ENCODE results near the gene NR2F1.

The NR2F1 gene

DNA sequence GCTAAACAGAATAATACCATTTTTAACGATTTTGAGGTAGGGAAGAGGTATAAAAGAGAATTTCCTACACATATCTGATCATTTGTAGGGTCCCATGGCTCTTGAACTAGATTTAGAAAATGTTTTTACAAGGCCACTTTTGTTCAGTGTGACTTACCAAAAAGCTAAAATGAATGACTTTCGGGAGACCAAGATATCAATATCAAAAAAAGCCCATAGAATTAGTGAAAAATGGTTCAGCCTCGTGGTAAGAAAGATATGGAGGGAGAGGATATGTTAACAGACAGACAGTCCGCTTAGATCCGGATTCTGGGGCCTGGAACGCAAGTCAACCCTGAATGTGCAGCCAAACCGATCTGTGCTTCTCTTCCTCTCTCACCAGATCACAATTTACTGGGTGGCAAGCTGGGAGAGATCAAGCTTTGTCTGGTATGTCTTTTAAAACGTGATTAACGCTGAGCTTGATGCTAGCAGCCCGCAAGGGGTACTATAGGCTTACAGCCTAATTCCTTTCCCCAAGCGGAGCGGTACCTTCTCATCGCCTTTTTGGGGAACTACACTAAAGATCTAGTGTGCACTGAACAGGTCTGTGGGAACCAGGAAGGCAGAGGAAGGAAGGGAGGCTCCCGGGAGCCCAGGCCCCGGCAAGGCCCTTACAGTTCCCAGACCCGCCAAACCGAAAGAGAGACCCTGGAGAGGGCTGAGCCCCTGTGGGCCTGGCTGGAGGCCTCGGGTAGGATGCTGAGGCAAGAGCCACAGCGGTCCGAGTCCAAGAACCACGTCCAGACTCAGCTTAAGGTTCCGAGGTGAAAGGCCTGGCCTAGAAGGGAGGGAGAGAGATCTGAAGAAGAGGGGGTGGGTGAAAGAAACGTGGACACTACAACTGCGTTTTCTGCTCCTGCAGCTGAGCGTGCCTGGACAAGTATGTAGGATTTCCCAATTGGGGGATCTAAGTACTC is 4.9 kb upstream of the NR2F1 start:
- no peak for DNase-seq (ENCODE audit: low read depth in 3 of 3)

DNA sequence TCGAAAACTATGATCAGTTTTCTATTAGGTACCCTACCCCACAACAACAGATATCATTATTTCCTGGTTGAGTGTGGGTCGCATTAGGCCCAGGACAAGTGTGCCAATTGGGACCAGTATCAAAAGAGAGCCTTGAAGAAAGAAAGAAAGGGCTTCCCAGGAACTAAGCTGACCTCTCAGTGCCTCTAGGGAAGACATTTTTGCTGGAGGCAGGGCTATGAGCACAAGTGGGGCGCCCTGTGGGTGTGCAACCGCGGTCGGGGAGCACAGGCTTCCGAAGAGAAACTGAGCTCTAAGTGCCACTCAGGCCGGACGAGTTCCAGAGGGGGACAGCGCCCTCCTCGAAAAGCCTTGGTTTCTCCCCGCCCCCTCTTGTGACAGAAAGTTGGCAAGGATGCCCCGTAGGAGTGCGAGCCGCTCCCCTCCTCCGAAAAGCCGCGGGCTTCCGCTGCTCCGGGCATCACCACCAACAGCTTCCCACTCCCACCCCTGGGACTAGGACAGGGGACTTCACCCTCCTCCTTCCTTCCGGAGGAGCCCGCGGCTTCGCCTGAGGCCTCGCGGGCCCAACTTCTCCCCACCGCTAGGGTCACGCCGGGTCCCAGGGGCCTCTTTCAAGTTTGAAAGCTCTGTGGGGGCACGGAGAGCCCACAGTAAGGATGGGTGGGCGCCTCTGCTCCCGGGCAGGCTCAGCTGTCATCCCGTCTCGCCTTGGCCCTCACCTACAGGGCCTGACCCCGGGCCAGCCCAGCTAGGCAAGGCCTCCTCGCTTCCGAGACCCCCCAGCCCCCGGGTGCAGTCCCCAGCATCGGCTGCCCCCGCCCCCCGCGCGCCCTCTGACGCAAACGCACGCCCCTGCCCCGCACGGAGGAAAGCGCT is 4.0 kb upstream of the NR2F1 start:
- DNase-seq (ENCODE audit: low read depth in 3 of 3): no peak

DNA sequence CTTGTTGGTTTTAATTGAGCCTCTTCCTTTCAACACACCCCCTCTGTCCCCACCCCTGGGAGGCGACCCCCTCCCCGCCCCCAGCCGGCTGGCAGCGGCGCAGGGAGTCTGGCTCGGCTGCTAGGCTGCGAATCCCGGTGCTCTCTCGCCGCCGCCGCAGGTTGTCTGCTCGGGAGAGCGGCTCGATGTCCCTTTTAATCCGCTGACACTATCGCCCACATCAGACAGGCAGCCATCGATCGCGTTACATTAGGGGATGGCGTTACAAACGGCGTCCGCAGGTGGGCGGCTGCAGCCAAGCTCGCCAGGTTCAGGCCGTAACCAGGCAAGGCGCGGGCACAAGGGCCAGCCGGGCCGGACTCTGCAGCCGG is 3.3 kb upstream of the NR2F1 start:
- DNase-seq (ENCODE audit: low read depth in 3 of 3): no peak

DNA sequence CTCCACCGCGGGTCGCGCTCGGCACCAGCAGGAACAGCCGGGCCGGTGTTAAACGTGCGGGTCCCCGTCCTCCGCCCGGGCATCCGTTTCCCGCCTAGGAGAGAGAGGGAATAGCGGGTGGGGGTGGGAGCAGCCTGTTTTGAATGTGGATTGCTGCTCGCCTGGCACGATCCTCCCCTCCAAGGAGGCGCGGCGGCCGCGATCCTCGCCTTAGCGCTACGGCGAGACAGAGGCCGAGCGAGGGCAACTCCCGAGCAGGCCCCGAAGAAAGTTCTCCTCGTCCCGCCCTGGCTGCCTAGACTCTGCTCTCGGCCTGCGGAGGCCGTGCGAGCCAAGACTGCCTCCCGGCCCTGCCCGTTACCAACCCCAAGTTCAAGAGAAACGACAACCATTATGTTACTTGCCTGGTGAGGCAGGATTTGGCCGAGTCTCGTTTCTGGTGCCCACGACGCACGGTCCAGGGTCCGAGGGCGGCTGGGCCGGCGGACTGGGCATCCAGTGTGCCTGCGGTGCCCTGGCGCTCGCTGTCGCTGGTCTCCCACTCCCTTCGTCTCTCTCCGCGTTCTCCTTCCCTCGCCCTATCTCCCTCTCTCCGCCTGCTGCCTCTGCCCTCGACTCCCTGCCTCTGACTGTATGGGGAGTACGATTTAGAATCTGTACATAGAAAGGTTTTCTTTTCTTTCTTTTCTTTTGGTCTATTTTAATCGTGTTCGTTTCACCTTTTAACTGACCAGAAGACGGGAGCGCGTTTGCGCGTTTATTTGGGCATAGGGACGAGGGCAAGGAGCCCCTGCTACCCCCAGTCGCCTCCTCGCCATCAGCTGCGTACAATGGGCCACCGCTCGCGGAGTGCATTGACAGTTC is 2.7 kb upstream of the NR2F1 start:
- DNase-seq (ENCODE audit: low read depth in 3 of 3): no peak

DNA sequence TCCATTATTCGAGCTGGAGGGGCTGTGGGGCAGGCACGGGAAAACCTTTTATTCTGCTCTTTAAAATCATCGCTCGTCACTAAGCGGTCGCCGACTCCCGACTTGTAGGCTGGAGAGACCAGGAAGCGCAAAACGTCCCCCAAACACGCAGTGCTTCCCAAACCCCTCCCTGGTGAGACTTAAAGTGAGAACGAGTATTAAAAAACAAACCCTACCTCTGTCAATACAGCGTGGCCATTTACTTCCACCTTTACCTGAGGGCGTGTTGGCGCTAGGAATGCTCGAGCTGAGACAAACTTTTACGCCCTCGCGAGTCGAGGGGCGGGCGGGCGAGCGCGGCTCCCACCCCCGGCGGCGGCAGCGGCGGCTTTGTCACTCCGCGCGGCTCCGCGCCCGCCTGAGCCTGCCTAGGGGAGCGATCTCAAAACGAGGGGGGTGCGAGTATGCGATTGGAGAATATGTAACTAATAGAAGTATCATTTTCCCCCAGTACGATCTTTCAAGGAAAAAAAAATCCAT is 2.0 kb upstream of the NR2F1 start, which contains the start of gene NR2F1-AS1:
NR2F1-AS1 (minus strand) TSS at position 293 of the 519 bp plus-strand sequence.
- peak in 1 of 3 experiments; percentile 26 for DNase-seq (ENCODE audit: low read depth in 3 of 3)

DNA sequence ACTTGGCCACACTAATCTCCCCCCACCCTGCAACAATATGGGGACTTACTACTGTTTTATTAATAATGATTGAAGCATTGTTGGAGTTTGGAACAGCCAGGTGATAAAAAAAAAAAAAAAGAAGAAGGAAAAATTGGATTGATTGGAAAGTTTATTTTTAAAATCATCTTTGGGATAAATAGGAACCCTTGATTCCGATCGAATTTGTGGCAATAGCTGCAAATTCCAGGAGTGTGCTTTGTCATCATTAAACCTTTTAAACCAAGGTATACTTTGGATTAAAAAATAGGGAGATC is 907 bp upstream of the NR2F1 start:
- DNase-seq (ENCODE audit: low read depth in 3 of 3): no peak

DNA sequence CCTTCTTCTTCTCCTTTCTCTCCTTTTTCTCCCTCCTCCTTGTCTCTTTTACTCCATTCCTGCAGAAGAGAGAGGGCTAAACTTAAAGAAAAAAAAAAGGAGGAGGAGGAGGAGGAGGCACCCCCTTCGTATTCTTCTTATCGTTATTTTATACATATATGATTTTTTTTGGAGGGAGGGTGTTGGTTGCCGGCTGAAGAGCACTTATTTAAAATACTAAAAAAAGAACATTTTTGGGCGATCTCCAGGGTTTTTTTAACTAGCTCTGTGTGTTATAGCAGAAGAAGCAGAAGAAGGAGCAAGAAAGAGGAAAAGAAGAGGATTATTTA is 381 bp downstream of the NR2F1 start:
- no peak for DNase-seq (ENCODE audit: low read depth in 3 of 3)

DNA sequence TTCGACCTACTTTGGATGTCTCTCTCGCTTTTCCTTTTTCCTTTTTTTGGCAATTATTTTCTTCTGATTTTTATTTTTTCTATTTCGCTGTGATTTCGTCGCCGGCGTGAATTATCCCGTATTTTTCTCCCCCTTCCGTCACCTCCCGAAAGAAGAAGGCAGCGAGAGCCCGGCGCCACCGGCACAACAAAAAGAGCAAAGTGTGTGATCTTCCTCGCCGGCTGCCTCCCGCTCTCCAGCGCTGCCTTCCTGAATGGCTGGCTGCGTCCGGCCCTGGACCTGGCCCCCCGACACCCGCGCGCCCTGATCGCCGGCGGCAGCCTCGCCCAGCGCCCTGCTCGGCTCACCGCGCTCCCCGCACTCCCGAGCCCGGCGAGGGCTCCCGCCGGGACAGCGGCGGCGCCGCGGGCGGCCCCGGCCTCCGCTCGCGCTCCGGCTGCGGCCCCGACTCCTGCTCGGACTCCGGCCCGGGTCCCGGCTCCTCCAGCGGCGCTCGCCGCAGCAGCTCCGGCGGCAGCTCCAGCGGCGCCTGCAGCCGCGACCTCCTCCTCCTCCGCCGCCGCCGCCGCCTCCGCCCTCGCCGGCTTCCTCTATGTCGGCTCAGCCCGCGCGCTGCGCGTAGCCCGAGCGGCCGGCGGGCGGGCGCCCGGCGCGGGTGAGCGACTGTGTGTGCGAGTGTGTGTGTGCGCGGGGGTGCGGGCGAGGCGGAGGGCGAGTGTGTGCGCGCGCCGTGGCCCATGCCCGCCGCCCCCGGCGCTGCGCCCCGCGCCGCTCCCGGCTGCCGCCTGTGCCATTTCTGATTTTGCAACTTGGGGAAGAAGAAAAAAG is 960 bp downstream of the NR2F1 start:
- DNase-seq (ENCODE audit: low read depth in 3 of 3): no peak

DNA sequence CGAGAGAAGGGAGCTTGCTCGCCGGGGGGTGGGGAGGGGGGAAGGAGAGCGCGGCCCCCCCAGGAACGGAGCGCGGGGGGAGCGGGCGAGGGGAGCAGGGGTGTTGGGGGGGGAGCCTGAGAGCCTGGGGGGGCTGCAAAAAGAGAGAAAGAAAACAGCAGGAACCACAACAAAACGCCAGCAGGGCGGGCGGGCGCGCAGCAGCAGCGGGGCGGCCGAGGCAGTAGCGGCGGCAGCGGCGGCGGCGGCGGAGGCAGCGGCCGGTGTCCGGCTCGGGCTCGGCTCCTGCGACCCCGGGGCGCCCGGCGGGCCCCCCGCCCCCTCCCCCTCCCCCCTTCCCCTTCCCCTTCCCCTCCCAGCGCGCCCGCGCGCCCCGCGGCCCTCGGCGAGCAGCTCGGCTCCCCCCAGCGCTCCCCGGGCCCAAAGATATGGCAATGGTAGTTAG is 1.6 kb downstream of the NR2F1 start:
- no peak for DNase-seq (ENCODE audit: low read depth in 3 of 3)

DNA sequence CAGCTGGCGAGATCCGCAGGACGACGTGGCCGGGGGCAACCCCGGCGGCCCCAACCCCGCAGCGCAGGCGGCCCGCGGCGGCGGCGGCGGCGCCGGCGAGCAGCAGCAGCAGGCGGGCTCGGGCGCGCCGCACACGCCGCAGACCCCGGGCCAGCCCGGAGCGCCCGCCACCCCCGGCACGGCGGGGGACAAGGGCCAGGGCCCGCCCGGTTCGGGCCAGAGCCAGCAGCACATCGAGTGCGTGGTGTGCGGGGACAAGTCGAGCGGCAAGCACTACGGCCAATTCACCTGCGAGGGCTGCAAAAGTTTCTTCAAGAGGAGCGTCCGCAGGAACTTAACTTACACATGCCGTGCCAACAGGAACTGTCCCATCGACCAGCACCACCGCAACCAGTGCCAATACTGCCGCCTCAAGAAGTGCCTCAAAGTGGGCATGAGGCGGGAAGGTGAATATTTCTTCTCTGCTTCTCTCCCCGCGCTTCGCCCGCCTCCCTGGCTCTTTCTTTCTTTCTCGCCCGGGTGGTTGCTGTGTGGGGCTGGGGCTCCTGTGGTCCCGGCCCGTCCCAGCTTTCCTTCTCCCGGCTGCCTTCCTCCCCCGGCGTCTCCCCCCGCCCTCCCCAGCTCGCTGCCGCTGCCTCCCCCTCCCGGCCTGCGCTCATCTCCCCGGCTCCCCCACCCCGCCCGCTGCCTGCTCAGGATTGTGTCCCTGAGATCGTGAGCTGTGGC is 2.2 kb downstream of the NR2F1 start:
- no peak for DNase-seq (ENCODE audit: low read depth in 3 of 3)

DNA sequence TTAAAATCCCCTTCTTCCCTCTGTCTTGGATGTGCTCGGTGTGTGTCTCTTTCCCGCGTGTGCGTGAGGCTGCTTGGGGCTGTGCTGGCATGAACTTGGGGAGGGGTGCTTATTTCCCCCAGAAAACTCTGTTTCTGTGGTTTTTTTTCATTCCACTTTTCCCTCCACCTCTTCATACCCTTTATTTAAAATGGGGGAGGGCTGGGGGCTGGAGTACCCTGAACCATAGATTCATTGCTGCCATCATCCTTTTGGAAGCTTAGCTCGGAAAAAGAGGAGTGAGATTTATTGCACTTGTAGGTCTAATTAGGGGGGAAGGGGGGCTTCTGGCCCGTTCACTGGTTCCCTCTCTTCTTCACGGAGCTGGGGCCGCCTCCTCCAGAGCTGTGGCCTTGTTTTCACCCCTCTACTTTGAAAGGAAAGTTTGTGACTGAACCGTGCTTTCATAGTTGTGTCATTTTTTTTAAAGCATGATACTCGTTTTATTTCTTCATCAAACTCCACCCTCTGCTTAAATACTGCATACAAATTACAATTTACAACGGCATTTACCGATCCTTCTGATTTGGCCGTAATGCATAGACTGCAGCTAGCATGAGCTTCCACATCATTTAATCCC is 2.9 kb downstream of the NR2F1 start:
- DNase-seq (ENCODE audit: low read depth in 3 of 3): no peak

DNA sequence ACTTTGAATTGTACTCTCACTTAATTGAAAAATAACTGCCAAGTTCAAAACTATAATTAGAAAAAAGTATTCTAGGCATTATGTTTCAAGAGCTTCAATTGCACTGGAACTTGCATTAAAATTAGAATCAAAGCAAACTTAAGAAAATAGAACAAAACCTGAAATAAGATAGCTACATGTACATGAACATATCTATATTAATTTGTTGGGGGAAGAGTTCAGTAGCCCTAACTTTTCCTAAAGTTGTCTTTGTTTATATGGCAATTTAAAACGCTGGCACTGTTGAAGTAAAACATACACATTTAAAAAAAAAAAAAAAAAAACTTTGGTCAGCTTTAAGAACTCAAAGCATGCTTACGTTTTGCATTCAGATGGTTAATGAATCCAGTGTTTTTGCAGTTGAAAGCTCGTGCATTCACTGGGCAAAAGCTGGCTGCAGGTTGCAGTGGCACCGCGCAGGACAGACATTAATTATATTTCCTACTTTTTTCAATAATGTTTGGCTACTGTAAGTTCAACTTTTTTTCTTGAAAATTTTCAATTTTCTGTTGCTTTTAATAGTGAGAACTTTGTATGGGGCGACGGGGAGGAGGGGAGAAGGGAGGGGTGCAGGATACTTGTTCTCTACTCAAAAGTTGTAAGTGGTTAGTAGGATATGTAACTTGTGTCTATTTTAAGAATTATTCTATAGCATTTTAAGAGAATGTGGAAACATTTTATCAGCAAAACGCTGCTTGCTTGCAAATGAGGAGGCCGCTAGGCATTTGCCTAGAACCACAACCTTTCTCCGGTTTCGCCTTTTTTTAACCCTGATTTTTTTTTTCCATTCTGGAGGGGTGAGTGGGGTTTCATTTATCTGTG is 3.9 kb downstream of the NR2F1 start:
- DNase-seq (ENCODE audit: low read depth in 3 of 3): no peak

DNA sequence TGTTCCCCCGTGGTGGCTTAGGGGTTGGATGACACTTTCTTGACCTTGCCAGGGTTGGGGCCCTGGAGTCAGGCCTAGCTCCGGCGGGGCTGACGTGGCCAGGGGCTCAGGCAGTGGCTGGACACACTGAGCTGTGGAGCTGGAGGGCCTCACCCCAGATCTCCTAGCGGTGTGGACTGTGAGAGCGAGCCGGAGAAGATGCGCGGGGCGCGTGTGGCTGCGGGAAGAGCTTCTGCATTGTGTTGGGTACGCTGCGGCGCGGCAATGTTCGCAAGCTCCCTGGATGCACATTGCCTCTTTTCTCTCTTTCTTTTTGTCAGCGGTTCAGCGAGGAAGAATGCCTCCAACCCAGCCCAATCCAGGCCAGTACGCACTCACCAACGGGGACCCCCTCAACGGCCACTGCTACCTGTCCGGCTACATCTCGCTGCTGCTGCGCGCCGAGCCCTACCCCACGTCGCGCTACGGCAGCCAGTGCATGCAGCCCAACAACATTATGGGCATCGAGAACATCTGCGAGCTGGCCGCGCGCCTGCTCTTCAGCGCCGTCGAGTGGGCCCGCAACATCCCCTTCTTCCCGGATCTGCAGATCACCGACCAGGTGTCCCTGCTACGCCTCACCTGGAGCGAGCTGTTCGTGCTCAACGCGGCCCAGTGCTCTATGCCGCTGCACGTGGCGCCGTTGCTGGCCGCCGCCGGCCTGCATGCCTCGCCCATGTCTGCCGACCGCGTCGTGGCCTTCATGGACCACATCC is 4.8 kb downstream of the NR2F1 start:
- DNase-seq (ENCODE audit: low read depth in 3 of 3): no peak

DNA sequence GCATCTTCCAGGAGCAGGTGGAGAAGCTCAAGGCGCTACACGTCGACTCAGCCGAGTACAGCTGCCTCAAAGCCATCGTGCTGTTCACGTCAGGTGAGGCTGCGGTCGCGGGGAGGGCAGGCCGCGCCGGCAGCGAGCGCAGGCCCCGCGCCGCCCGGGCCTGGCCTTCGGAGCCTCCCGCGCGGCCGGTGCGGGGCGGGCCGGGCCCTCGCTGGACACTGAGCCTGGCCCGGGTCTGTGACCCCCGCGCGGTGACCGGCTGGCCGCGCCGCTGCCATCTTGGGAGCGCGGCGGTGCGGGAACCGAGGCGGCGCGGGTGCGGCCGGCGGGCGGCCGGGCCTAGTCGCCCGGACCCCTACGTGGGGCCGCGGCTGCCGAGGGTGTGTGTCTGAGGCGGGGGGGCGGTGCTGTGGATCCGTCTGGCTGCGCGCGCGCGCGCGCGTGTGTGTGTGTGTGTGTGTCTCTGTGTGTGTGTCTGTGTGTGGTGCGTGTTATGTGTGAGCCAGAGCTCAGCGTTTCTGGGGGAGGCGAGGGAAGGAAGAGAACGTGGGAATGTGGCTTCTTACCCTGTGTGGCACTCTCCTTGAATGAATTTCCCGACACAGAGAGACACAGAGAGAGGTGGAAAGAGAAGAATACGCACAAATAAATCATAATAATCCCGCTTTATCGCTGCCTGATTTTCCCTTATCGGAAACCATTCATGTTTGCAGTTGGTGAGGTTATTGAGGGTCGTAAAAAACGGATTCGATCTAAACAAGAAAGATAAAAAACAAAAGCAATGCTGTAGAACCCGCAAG is 5.5 kb downstream of the NR2F1 start:
- DNase-seq (ENCODE audit: low read depth in 3 of 3): no peak

DNA sequence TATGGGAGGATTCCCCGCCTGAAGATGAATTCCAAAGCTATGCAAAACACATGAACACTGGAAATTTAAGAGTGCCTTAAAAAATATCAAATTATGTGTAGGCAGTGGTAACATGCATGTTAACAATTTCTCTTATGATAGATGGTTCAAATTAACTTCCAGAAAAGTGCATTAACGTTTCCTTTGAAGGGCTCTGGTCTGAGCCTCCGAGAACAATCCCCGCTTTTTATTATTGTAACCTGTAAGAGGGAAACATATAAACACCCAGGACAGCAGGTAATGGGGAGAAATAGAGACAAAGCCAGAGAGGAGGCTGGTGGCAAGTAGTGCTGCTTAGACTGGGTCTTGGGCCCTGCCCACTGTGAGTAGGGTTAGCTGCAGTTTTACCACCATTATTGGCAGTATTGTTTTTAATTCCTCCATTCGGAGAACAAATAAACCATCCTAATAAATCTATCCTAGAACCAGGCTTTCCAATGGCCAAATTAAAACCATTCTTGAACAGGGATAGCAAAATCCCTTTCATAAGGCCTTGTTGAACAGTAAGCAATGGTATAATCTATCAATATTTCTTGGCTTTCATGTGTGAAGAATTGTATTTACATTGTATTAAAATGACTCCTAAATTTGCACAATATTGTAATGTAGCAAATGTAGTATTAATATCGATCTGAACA is 6.3 kb downstream of the NR2F1 start:
- DNase-seq (ENCODE audit: low read depth in 3 of 3): no peak

DNA sequence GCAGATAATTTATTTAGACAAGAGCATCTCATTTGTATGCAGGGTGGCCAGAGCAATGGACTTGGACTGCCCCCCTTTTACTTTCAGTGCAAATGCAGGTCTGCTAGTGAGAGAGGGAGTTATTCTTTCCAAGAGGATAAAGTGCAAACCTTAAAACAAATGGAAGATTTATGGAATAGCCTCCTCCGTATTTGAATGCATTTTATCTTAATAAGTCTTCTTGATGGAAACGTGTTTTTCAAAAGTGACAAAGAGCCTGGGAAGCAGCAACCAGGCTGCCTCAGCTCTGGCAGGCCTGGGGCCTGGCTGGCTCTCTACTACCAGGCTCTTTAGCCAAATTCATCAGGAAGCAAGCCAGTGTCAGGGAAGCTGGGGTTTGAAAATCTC is 6.8 kb downstream of the NR2F1 start:
- no peak for DNase-seq (ENCODE audit: low read depth in 3 of 3)

DNA sequence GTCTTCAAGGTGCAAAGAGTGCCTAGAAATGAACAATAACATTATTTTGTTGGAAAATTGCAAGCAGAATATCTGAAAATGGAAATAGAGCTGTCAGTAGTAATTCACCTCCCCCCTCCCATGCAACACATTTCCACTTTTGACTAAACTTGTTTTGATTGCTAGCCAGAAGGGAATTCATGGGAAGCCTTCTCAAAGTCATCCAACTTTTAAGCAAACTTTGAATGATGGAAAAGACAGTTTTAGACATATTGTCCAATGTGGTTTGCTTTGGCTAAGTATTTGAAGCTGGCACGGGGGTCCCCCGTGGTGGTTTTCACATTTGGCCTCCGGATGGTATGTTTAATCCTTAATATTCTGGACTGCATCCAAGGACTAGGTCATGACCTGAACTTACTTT is 7.5 kb downstream of the NR2F1 start:
- DNase-seq (ENCODE audit: low read depth in 3 of 3): no peak

Measured in stimulated activated CD4-positive, alpha-beta T cell treated with anti-CD3 and anti-CD28 coated beads, TNF-alpha, amount 100 ng/mL, for 4 hours (primary cell).